A204.1 (cell line): ENCODE results near the gene RPL35A.
"Not testable (repeated sequence)": the region's sequence is repeated elsewhere in the genome, so short reads cannot be mapped to it uniquely, and the experiment has no call there.

Experiments used
- FAIRE-seq: peaks from 2 replicates; lab custom pipeline; 2012; peaks lifted over from hg19 to GRCh38; lab: Jason Lieb, UNC

RPL35A gene

DNA sequence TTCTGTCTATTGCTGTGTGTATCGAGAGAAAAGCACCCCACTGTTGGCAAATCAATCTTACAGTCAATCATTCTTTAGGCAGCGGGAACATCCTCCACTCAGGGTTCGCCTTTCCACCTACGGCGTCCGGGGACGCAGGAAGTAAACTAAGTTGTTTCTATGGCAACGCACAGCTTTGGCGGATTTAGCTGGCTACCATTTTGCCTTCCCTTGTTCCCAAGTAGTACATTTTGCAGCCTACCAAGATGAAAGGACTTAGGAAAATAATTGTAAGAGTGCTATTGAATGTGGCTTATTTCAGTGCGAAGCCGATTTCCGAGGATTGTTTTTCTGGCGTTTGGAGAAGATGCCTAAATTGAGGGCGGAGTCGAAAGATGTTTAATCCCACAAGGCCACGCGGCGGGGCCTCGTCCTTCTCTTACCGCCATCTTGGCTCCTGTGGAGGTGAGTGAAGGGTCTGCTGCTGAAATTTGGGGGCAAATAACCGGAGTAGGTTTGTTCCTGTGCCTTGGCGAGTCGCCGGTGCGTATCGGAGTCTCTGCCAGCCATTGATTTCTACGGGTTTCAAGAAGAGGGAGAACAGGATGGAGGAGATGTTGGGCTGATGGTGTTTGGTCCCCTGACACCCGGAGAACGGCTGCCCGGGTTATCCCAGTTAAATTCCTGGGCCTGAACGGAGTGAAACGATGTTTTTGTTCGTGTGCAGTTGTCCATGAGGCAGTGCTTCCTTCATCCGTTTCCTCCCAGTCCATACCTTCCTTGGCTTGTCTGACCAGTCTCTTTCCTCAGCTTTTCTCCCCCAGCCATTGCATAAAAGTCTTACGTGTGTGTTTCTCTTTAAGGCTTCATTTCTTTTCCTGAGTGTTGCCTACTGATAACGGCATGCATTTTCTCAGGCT, at the start of gene RPL35A:
Gene RPL35A, plus strand, starts transcription at position 413 of the 899 bp plus-strand sequence. CDS start 778 bp downstream, outside the sequence.
- peak; percentile 95 for FAIRE-seq

- FAIRE-seq = no peak
Measured at GRCh38 chr3:197901626-197902025, 48.4 kb upstream of the RPL35A start.

DNA sequence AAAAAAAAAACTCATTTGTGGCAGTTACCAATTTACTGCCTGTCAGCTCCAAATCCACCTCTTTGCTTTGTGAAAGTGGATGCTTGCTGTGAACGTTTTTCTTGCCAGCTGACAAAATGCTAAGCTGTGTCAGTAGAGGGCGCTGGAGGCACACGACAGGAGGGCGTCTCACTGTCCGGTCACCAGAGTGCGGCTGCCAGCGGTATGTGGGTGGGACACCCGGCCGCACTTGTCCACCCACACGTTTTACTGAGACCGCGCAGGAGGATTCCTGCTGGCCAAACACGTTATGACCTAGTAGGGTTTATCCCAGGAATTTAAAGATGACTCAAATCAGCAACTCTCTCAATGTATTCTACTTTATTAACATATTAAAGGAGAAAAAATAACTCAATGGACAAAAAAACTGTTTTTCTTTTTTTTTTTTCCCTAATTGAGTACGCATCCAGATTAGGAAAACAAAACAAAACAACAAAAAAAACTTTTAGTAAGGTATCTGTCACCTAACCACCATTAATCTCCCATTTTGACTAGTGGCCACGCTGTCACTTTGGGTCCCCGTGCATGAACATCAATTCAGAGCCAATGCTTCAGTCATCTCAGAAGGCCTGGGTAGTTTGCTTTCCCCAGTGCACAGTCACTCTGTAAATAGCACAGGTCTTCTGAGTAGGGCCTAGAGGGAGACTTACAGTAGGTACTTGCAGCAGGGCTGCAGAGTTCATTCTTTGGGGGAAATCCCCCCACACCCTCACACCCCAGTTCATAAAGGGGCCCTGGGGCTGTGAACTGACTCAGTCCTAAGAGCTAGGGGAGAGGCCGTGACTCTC, 43.8 kb upstream of the RPL35A start:
- FAIRE-seq = peak; percentile 39

- FAIRE-seq = no peak
Measured at GRCh38 chr3:197906850-197907187, 43.2 kb upstream of the RPL35A start.

DNA sequence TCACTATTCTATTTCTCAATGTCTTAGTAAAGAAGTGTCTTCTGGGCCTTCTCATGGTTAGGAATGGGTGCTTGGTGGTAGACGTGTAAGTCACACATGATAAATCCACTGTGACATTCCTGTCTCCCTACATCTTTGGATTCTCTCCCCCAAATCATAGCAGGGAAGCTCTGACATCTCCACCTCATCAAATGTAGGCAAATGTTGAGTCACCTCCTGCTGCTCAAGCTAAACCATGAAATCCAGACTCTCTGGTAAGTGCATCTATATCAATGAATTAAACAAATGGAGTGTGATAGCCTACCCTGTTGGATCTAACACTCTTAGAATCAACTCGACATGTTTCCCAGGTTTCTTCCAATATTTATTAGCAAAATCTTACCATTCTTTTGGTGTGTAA, 42.8 kb upstream of the RPL35A start:
- FAIRE-seq = no peak

DNA sequence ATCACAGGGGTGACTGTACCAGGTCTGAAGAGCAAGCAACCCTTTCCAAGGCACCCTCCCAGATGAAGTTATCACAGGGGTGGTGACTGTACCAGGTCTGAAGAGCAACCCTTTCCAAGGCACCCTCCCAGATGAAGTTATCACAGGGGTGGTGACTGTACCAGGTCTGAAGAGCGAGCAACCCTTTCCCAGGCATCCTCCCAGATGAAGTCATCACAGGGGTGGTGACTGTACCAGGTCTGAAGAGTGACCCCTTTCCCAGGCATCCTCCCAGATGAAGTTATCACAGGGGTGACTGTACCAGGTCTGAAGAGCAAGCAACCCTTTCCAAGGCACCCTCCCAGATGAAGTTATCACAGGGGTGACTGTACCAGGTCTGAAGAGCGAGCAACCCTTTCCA, 41.4 kb upstream of the RPL35A start:
- not testable (repeated sequence) for FAIRE-seq

- FAIRE-seq = no peak
Measured at GRCh38 chr3:197908957-197909701, 40.9 kb upstream of the RPL35A start.

GRCh38 chr3:197912741-197913476, 37.1 kb upstream of the RPL35A start:
- FAIRE-seq = no peak

DNA sequence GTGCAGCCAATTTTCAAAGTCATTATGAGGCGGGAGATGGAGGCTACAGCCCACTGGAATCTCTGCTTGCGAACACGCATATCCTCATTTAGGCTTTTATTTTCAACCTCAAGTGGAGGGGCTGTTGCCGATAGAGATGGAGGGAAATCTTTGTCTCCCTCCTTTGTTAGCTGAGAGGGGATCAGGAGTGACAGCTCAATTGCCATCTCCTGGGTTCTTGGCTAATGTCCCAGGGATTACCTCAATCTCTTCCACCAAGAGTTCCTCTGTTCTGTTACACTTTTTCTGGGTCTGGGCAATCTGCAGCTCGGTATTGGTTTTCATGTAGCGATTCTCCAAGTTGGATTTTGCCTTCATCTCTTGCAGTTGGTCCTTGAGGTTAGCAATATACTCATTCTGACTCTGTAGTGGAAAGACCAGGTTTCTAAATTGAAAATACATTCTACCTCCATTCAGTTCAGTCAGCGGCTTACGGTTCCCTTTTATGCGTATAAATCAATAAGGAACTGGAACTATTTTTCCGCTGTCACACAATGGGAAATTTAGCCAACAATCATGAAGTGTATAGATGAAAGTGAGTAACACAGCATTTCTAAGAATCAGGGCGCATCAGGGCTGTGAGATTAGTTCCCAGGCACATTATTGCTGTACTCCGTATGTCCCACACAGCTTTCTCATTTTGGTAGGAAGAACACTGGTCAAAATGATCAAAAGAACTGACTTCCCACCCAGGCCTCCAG, 36.2 kb upstream of the RPL35A start:
- no peak for FAIRE-seq

GRCh38 chr3:197921429-197922275, 28.3 kb upstream of the RPL35A start:
- FAIRE-seq = not testable (repeated sequence)

GRCh38 chr3:197926418-197926817, 23.6 kb upstream of the RPL35A start:
- FAIRE-seq = no peak

GRCh38 chr3:197927578-197927977, 22.4 kb upstream of the RPL35A start:
- not testable (repeated sequence) for FAIRE-seq

GRCh38 chr3:197936819-197937384, 13.1 kb upstream of the RPL35A start:
- no peak for FAIRE-seq

DNA sequence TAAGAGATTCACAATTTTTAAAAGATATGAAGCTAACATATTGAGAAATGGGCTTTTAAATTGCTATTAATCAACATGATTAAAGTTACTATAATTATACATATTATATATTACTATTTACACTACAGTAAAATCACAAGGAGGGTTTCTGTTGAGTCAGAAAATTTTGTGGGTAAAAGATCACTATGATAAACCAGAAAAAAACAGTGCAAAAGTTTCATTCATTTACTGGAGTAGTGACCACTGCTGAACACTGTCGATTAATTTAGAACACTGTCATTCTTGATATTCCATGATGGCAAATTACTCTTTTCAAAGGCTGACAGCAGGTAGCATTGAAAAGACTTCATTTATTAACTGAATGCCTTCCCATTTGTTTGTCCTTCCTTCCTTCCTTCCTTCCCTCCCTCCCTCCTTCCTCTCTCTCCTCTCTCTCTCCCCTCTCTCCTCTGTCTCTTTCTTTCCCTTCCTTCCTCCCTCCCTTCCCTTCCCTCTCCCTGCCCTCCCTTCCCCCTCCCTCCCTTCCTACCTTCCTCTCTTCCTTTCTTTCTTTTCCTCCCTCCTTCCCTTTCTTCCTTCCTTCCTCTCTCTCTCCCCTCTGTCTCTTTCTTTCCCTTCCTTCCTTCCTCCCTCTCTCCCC, 9.1 kb upstream of the RPL35A start:
- no peak for FAIRE-seq

GRCh38 chr3:197942956-197943556, 6.9 kb upstream of the RPL35A start:
- peak; percentile 92 for FAIRE-seq

DNA sequence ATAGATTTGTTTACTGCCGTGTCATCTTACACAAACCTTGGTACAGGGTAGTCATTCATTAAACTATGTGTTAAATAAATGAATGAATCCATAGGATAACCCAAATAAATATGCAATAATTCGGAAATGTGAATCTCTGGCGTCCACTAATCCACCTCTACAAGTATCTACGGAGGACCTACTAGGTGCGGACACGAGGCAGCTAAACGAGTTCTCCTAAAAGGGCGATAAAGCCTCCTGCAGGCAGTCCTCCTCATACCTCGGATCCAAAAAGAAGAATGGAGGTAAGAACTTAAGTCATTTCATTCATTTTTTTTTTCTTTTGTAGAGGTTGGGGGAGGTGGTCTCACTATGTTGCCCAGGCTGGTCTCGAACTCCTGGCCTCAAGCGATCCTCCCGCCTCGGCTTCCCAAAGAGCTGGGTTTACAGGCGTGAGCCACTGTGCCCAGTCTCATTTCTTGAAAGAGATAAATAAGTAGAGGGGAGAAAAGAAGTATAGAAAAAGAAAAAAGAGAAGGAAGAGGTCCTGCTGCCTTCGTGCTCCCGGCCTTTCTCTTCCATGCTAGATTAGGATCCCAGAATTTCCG, 706 bp upstream of the RPL35A start:
- FAIRE-seq = no peak

- no peak for FAIRE-seq
Measured at GRCh38 chr3:197950677-197951061, 679 bp downstream of the RPL35A start.

GRCh38 chr3:197951392-197951990, 1.5 kb downstream of the RPL35A start:
- FAIRE-seq = no peak
